Astrocyte (in vitro differentiated cells and primary cell): Measurements from ENCODE around the gene RTKN. TPM values are rescaled to one million over a fixed set of nuclear protein-coding genes. Genes with fewer than 3 reads are reported as not detected.
"Not testable (repeated sequence)": the region's sequence is repeated elsewhere in the genome, so short reads cannot be mapped to it uniquely, and the experiment has no call there.

Experiments
- DNase-seq: peaks from one replicate; pipeline ENCODE4 v3.0.0-alpha.2; 2010; ENCODE audit warnings: low read depth
- FAIRE-seq: peaks from 2 replicates; lab custom pipeline; 2011; peaks lifted over from hg19 to GRCh38; lab: Jason Lieb, UNC
- H2AFZ ChIP-seq: 2 replicates; pipeline ENCODE4 v1.6.0; 2012; ENCODE audit warnings: low read depth, low read length, inconsistent platforms
- H3K27ac ChIP-seq: 2 replicates; pipeline ENCODE4 v1.5.1; 2011; ENCODE audit warnings: low read depth, low read length, inconsistent platforms
- H3K27me3 ChIP-seq: 2 replicates; pipeline ENCODE4 v1.6.0; 2011; ENCODE audit warnings: low read length, inconsistent platforms; ENCODE audit not compliant: insufficient read depth
- H3K36me3 ChIP-seq: 2 replicates; pipeline ENCODE4 v1.5.1; 2011; ENCODE audit warnings: low read length, inconsistent platforms; ENCODE audit not compliant: insufficient read depth
- H3K4me1 ChIP-seq: 2 replicates; pipeline ENCODE4 v1.5.1; 2011; ENCODE audit warnings: low read length, inconsistent platforms; ENCODE audit not compliant: insufficient read depth
- H3K4me2 ChIP-seq: 2 replicates; pipeline ENCODE4 v1.6.0; 2012; ENCODE audit warnings: low read length, inconsistent platforms
- H3K4me3 ChIP-seq: 2 replicates; pipeline ENCODE4 v1.5.1; 2011; ENCODE audit warnings: low read depth, mild to moderate bottlenecking, low read length, inconsistent platforms; ENCODE audit not compliant: insufficient read depth
- H3K79me2 ChIP-seq: 2 replicates; pipeline ENCODE4 v1.6.0; 2012; ENCODE audit warnings: mild to moderate bottlenecking, low read length, inconsistent platforms; ENCODE audit not compliant: insufficient read depth
- H3K9ac ChIP-seq: 2 replicates; pipeline ENCODE4 v1.6.0; 2012; ENCODE audit warnings: mild to moderate bottlenecking, low read length, inconsistent platforms
- H3K9me3 ChIP-seq: 2 replicates; pipeline ENCODE4 v1.5.1; 2012; ENCODE audit warnings: low read depth, mild to moderate bottlenecking, low read length, inconsistent platforms; ENCODE audit not compliant: insufficient read depth
- H4K20me1 ChIP-seq: 2 replicates; pipeline ENCODE4 v1.6.0; 2012; ENCODE audit warnings: low read length, inconsistent platforms; ENCODE audit not compliant: insufficient read depth
- H3K27ac Mint-ChIP-seq: one replicate; pipeline ENCODE4 v1.8.0; 2021; ENCODE audit warnings: mild to moderate bottlenecking, mixed read lengths; ENCODE audit not compliant: unreplicated experiment
- H3K27me3 Mint-ChIP-seq: one replicate; pipeline ENCODE4 v1.8.0; 2021; ENCODE audit warnings: low read depth, mixed read lengths; ENCODE audit not compliant: unreplicated experiment
- H3K36me3 Mint-ChIP-seq: one replicate; pipeline ENCODE4 v1.8.0; 2021; ENCODE audit warnings: low read depth, mixed read lengths; ENCODE audit not compliant: unreplicated experiment
- H3K4me1 Mint-ChIP-seq: one replicate; pipeline ENCODE4 v1.8.0; 2021; ENCODE audit warnings: low read depth, mixed read lengths; ENCODE audit not compliant: unreplicated experiment
- H3K4me3 Mint-ChIP-seq: one replicate; pipeline ENCODE4 v1.8.0; 2021; ENCODE audit warnings: mild to moderate bottlenecking, moderate library complexity, mixed read lengths; ENCODE audit not compliant: unreplicated experiment
- H3K9me3 Mint-ChIP-seq: one replicate; pipeline ENCODE4 v1.8.0; 2021; ENCODE audit warnings: mild to moderate bottlenecking, mixed read lengths; ENCODE audit not compliant: unreplicated experiment
- EZH2 ChIP-seq: IDR thresholded peaks from 2 replicates; pipeline ENCODE4 v1.6.1; 2012; ENCODE audit warnings: mild to moderate bottlenecking, low read length, inconsistent platforms; ENCODE audit not compliant: insufficient read depth
- total RNA-seq: library from RNA; stranded (reverse); gene quantifications from 2 replicates; pipeline ENCODE4 v1.2.1, GENCODE V29; 2021
- TF ChIP-seq, protein P1 (sequence below): IDR thresholded peaks from 2 replicates; pipeline ENCODE4 v1.5.1; 2011; ENCODE audit warnings: low read depth, mild to moderate bottlenecking, inconsistent platforms, low read length, moderate library complexity; ENCODE audit not compliant: insufficient read depth

The RTKN gene
- total RNA-seq, 1 donor from 2014 or later: 41.6 TPM

DNA sequence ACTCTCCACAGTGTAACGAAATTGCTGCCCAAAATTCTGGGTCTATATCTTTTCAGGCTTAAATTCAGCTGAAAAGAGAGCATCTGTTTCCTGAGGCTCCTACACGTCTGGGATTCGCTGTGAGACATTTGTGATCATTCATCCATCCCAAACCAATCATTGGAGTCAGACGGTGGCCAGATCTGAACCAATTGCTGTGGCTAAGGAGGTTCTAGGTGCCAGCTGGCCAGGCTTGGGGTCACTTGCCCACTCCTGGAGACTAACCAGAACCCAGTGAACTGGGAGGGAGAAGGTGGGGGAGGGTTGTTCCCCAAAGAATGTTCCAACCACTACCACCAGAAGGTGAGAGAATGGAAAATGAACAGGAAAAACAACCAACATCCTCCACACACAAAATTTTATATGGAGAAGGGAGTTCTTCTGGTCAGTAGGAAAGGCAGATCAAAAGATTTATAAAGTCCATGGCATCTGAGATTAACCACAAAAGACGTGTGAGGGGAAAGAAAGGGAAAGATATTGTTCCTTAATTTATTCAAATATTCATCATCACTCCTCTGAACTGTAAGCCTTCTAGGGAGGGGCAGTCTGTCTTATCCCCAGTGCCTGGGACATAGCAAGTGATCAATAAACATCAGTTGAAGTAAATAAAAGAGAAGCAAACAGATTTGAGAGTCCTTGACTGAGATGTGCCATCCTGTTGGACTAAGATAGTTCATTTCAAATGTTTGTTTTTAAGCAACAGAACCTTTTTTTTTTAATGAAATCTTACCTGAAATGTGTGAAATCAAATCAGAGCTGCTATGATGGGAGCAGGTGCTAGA is 3.0 kb upstream of the RTKN start:
- H3K4me1 ChIP-seq: peaks cover 28% of the 10 kb centered on the region
- H3K4me3 ChIP-seq: no peak overlapping the region
- DNase-seq (no peak), FAIRE-seq (no peak)
- H3K4me2 ChIP-seq: peak overlapping the region; percentile 74
- H3K27ac Mint-ChIP-seq: peak overlapping the region; percentile 1
- H2AFZ ChIP-seq: no peak overlapping the region
- H3K27me3 Mint-ChIP-seq: peaks cover 1% of the 10 kb centered on the region
- no peaks in the 10 kb centered on the region for H3K9me3 ChIP-seq
- peaks cover 10% of the 10 kb centered on the region for H3K4me1 Mint-ChIP-seq
- no peaks in the 10 kb centered on the region for H3K36me3 Mint-ChIP-seq
- no peaks in the 10 kb centered on the region for H3K36me3 ChIP-seq
- TF ChIP-seq, protein P1, sequence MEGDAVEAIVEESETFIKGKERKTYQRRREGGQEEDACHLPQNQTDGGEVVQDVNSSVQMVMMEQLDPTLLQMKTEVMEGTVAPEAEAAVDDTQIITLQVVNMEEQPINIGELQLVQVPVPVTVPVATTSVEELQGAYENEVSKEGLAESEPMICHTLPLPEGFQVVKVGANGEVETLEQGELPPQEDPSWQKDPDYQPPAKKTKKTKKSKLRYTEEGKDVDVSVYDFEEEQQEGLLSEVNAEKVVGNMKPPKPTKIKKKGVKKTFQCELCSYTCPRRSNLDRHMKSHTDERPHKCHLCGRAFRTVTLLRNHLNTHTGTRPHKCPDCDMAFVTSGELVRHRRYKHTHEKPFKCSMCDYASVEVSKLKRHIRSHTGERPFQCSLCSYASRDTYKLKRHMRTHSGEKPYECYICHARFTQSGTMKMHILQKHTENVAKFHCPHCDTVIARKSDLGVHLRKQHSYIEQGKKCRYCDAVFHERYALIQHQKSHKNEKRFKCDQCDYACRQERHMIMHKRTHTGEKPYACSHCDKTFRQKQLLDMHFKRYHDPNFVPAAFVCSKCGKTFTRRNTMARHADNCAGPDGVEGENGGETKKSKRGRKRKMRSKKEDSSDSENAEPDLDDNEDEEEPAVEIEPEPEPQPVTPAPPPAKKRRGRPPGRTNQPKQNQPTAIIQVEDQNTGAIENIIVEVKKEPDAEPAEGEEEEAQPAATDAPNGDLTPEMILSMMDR: no peak
- TF ChIP-seq EZH2: no peak
- H3K27me3 ChIP-seq: peaks cover 14% of the 10 kb centered on the region
- H3K9me3 Mint-ChIP-seq: no peaks in the 10 kb centered on the region
- H3K4me3 Mint-ChIP-seq: peak overlapping the region; percentile 27
- peaks cover 3% of the 10 kb centered on the region for H3K79me2 ChIP-seq
- no peak overlapping the region for H3K27ac ChIP-seq
- H3K9ac ChIP-seq: no peak overlapping the region
- no peaks in the 10 kb centered on the region for H4K20me1 ChIP-seq

DNA sequence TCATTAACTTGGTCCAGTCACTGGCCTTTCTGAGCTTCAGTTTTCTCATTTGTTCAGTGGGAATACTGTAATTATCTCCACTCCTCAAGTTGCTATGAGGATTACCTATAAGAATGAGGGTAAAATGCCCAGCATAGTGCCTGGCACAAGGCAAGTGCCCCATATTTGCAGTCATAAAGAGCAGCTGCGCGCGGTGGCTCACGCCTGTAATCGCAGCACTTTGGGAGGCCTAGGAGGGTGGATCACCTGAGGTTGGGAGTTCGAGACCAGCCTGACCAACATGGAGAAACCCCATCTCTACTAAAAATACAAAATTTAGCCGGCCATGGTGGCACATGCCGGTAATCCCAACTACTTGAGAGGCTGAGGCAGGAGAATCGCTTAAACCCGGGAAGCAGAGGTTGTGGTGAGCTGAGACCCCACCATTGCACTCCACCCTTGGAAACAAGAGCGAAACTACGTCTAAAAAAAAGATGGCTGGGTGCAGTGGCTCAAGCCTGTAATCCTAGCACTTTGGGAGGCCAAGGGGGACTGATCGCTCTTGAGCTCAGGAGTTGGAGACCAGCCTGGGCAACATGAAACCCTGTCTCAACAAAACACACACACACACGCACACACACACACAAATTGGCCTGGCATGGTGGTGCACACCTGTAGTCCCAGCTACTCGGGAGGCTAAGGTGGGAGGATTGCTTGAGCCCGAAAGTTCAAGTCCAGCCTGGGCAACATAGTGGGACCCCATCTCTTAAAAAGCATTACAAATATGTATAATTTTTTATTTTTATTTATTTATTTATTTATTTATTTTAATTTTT is 953 bp upstream of the RTKN start:
- not testable (repeated sequence) for H3K4me3 ChIP-seq, H3K27me3 Mint-ChIP-seq, H3K9me3 Mint-ChIP-seq, H3K27ac ChIP-seq, H3K9me3 ChIP-seq, FAIRE-seq, DNase-seq, H3K9ac ChIP-seq, H3K36me3 Mint-ChIP-seq, H3K36me3 ChIP-seq
- H3K27me3 ChIP-seq: peaks cover 14% of the 10 kb centered on the region
- peak overlapping the region; percentile 83 for H3K27ac Mint-ChIP-seq
- H3K4me1 Mint-ChIP-seq: peaks cover 25% of the 10 kb centered on the region
- peak overlapping the region; percentile 82 for H3K4me3 Mint-ChIP-seq
- H3K4me1 ChIP-seq: peaks cover 39% of the 10 kb centered on the region
- peaks cover 18% of the 10 kb centered on the region for H4K20me1 ChIP-seq
- H3K79me2 ChIP-seq: peaks cover 22% of the 10 kb centered on the region
- peak overlapping the region; percentile 80 for H2AFZ ChIP-seq
- H3K4me2 ChIP-seq: peak overlapping the region; percentile 96

DNA sequence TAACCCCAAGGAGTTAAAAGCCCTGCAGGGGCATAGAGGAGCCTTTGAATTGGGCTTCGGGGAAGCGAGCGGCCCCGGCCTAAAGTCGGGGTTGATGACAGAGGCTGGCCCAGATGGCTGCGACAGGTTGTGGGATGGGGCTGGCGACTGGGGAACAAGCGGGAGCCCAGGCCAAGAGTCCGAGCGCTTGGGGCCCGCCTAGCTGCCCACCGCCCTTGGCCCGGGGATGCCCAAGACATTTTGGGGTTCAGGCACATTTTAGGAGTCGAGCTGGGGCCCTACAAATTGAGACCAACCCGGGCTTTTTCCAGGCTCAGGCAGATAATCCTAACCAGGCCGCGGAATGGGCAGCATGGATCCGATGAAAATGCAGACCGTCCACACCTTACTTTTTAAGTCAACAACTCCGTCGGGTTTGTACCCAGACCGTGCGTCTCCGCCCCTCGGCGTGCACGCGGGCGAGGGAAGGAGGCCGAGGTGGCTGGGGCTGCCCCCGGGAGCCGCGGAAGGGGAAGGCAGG is 507 bp downstream of the RTKN start:
- Histone ChIP-seq H3K9me3 (no peaks in the 10 kb centered on the region), H3K36me3 (no peaks in the 10 kb centered on the region), H4K20me1 (peaks cover 28% of the 10 kb centered on the region), H3K79me2 (peaks cover 30% of the 10 kb centered on the region), H3K4me1 (peaks cover 50% of the 10 kb centered on the region), H2AFZ (peak overlapping the region; percentile 80), H3K27ac (no peak overlapping the region), H3K27me3 (peaks cover 10% of the 10 kb centered on the region), H3K4me3 (no peak overlapping the region), H3K9ac (no peak overlapping the region), H3K4me2 (peak overlapping the region; percentile 96)
- Mint-ChIP-seq H3K27me3 (peaks cover 1% of the 10 kb centered on the region), H3K9me3 (no peaks in the 10 kb centered on the region), H3K27ac (peak overlapping the region; percentile 58), H3K36me3 (peaks cover 2% of the 10 kb centered on the region), H3K4me1 (peaks cover 32% of the 10 kb centered on the region), H3K4me3 (peak overlapping the region; percentile 87)
- no peak for FAIRE-seq
- no peak for DNase-seq
- TF ChIP-seq, protein P1: no peak
- no peak for TF ChIP-seq EZH2
